Lower leg skin (tissue), 3 donors: ENCODE measurements around the gene MAB21L1.

Experiments used
- POLR2A ChIP-seq, 2 donors: fragments of 450-650 bp; IDR thresholded peaks; one replicate each; pipeline ENCODE4 v1.6.1; 2016 to 2017; ENCODE audit warnings: antibody characterized with exemption in 2 of 2, mild to moderate bottlenecking in 1 of 2, moderate library complexity in 1 of 2
- TF ChIP-seq, protein P1 (sequence below), 3 donors: fragments of 450-650 bp; IDR thresholded peaks; one replicate each; pipeline ENCODE4 v1.5.1; 2016; ENCODE audit warnings: antibody characterized with exemption in 3 of 3, mild to moderate bottlenecking in 3 of 3, moderate library complexity in 2 of 3

- TF ChIP-seq, protein P1, sequence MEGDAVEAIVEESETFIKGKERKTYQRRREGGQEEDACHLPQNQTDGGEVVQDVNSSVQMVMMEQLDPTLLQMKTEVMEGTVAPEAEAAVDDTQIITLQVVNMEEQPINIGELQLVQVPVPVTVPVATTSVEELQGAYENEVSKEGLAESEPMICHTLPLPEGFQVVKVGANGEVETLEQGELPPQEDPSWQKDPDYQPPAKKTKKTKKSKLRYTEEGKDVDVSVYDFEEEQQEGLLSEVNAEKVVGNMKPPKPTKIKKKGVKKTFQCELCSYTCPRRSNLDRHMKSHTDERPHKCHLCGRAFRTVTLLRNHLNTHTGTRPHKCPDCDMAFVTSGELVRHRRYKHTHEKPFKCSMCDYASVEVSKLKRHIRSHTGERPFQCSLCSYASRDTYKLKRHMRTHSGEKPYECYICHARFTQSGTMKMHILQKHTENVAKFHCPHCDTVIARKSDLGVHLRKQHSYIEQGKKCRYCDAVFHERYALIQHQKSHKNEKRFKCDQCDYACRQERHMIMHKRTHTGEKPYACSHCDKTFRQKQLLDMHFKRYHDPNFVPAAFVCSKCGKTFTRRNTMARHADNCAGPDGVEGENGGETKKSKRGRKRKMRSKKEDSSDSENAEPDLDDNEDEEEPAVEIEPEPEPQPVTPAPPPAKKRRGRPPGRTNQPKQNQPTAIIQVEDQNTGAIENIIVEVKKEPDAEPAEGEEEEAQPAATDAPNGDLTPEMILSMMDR (IDR thresholded peaks at IDR 0.05) = no peak
- no peak for TF ChIP-seq POLR2A (IDR thresholded peaks at IDR 0.05)
Observed at GRCh38 chr13:35514801-35515502, 38.5 kb upstream of the MAB21L1 start.
